Vagina (tissue), 2 donors: Measurements from ENCODE around the gene OR10A3.

Source experiments
- CTCF ChIP-seq, 3 experiments: fragments of 450-650 bp in 2 of 3; fragments of 200-600 bp in 1 of 3; sonication (generic) in 1 of 3; IDR thresholded peaks; one replicate each; pipeline ENCODE4 v1.5.1; 2017 to 2019; ENCODE audit warnings: antibody characterized with exemption in 3 of 3, mild to moderate bottlenecking in 2 of 3, moderate library complexity in 2 of 3
- POLR2AphosphoS5 ChIP-seq, 2 donors: sonication (generic); formaldehyde crosslinking; IDR thresholded peaks; one replicate each; pipeline ENCODE4 v1.9.0; 2017; ENCODE audit warnings: antibody characterized with exemption in 2 of 2, mild to moderate bottlenecking in 2 of 2, low read depth in 1 of 2; ENCODE audit not compliant: insufficient read depth in 1 of 2

GRCh38 chr11:7909585-7910285 lies 31.8 kb downstream of the OR10A3 start:
- TF ChIP-seq CTCF (IDR thresholded peaks at IDR 0.05) (no peak), POLR2AphosphoS5 (IDR thresholded peaks at IDR 0.05; ENCODE audit: insufficient read depth in 1 of 2, low read depth in 1 of 2) (no peak)
